22Rv1 (cell line): ENCODE results near the gene GPRIN2.
"Not testable (repeated sequence)": the region's sequence is repeated elsewhere in the genome, so short reads cannot be mapped to it uniquely, and the experiment has no call there.

Source experiments
- ZFX ChIP-seq: fragments of 450-650 bp; IDR thresholded peaks from 2 replicates; pipeline ENCODE4 v1.6.1; 2017; ENCODE audit warnings: antibody characterized with exemption, borderline replicate concordance
- TF ChIP-seq, protein P1 (sequence below): fragments of 450-650 bp; IDR thresholded peaks from 2 replicates; pipeline ENCODE4 v1.5.1; 2017; ENCODE audit warnings: mild to moderate bottlenecking

DNA sequence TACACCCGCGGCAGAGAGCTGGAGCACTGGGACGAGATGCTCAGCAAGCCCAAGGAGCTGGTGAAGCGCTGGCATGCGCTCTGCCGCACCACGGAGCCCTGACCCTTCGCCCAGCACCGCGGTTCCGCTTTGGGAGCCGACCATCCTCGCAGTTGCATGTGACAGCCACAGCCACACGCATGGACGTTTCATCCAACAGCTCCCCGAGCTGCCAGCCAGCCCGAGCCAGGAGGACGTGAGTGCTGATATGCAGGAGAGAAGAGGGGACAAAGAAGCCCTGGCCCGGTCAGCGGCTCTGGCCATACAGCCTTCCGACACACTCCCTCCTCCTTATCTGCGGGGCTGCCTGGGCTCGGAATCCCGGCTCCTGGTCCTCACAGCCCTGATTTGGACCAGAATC lies 31.1 kb upstream of the GPRIN2 start:
- TF ChIP-seq, protein P1, sequence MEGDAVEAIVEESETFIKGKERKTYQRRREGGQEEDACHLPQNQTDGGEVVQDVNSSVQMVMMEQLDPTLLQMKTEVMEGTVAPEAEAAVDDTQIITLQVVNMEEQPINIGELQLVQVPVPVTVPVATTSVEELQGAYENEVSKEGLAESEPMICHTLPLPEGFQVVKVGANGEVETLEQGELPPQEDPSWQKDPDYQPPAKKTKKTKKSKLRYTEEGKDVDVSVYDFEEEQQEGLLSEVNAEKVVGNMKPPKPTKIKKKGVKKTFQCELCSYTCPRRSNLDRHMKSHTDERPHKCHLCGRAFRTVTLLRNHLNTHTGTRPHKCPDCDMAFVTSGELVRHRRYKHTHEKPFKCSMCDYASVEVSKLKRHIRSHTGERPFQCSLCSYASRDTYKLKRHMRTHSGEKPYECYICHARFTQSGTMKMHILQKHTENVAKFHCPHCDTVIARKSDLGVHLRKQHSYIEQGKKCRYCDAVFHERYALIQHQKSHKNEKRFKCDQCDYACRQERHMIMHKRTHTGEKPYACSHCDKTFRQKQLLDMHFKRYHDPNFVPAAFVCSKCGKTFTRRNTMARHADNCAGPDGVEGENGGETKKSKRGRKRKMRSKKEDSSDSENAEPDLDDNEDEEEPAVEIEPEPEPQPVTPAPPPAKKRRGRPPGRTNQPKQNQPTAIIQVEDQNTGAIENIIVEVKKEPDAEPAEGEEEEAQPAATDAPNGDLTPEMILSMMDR: not testable (repeated sequence)
- TF ChIP-seq ZFX: not testable (repeated sequence)
